Measurements from ENCODE around the gene RABAC1.

RABAC1 gene

GRCh38 chr19:41988947-41989346 is 29.8 kb upstream of the RABAC1 start:
- no peak for DNase-seq

DNA sequence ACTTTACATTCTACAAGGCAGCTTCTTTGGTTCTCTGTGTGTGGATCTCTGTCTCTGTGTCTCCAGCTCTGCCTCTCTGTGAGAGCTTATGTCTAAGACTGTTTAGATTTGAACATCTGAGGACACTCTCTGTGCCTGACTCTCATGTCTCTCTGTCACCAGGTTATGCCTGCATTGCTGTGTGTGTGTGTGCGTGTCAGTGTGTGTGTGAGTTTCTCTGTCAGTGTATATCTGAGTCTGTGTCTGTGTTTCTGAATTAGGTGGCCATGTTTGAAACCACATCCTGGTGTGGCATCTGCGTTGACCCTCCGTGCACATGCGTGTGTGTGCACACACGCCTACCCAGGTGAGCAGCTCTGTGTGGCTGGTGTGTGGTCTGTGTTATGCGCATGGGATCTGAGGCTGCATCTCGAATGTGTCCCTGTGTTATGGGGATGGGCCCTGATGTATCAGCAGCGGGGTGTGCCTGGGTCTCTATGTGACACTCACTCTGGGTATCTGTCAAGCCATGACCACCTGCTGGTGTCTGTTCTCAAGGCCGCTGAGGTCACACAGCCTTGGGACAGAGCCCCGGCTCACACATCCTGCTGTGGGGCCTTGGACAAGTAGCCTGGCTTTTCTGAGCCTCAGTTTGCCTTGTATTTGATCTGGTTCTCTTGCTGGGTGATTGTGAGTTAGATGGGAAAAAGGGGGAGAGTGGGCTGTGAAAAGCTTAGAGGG is 28.2 kb upstream of the RABAC1 start:
- no peak for DNase-seq

DNA sequence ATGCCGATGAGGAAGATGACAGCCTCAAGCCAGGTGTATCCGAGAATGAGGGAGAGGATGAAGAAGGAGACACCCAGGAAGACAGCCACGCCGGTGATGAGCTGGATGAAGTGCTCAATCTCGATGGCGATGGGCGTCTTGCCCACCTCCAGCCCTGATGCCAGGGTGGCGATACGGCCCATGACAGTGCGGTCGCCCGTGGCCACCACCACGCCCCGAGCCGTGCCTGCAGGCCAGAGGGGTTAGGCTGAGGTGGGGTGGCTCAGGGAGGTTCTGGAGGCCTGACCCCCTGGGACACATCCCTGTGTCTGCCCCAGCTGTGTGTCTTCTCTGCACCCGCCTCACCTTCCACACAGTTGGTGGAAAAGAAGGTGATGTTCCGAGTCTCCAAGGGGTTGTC is 25.8 kb upstream of the RABAC1 start:
- no peak for DNase-seq

- no peak for DNase-seq
These were observed 22.6 kb upstream of the RABAC1 start for GRCh38 chr19:41981724-41982123.

GRCh38 chr19:41978470-41978869 is 19.3 kb upstream of the RABAC1 start:
- DNase-seq = no peak

- DNase-seq = no peak
These were observed 18.8 kb upstream of the RABAC1 start for GRCh38 chr19:41977916-41978315.

DNA sequence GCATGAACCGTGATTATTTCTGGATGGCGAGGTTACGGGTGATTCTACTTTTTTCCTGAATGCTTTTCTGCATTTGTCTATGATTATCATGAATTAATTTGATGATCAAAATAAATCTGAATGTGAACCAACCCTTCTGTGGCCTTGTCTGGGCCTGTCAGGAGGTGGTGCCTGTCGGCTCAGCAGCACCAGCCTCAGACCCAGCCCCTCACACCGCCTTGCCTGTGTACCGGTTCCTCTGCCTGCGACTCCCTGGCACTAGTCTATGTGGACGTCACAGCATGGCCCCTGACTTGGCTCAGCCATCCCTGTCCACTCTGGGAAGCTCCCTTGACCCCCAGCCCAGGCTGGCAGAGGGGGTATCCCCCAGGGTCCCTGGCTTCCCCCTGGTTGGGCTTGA is 15.5 kb upstream of the RABAC1 start:
- DNase-seq = no peak

DNA sequence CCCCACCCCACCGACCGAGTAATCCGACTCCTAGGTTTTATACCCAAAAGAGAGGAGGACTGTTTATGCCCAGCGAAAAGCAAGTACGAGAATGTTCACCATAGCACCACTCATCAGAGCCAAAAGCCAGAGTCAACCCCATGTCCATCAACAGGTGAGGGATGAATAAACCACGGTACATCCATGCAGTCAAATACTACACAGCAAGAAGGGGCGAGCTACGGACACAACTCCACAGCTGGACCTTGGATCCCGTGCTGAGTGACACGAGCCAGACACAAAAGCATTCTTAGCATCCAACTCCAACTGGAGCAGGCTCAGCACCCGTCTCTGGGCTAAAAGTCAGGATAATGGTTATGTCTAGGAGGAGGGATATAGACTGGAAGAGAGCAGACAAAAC is 12.2 kb upstream of the RABAC1 start:
- DNase-seq = no peak

GRCh38 chr19:41969772-41970458 is 10.8 kb upstream of the RABAC1 start:
- DNase-seq = no peak

DNA sequence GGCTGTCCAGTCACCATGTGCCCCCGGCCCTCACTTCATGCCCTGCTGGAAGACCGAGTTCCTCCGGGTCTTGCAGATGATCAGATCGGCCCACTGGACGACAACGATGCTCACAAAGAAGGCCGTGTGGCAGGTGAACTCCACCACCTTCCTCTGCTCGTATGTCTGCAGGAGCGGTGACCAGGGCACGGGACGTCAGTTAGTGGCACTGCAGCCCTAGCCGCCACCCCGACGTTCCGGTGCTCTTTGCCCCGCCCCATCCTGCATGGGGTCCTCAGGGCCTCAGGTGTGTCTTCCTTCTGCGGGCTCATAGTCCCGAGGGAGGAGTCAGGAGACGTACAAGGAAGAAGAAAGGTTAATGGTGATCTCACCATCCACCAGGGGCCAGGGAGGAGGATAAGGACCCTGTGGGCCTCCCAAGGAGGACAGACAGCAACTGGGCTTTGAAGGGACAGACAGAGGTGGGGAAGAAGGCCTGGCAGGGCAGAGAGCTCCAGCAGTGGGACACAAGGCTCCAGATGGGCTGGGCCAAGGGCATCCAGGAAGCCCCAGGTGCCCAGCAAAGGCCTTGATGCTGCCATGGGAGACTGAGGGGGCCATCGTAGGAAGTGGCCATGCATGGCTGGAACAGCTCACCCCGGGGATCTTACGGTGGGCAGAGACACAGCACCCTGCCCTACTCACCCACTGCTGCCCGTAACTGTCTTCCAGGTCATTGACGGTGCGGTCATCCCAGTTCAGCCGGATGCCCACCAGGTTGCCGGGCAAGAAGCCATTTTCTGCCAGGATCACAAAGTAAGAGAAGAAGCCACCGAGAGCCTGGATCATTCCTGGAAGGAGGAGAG is 9.9 kb upstream of the RABAC1 start:
- no peak for DNase-seq

DNA sequence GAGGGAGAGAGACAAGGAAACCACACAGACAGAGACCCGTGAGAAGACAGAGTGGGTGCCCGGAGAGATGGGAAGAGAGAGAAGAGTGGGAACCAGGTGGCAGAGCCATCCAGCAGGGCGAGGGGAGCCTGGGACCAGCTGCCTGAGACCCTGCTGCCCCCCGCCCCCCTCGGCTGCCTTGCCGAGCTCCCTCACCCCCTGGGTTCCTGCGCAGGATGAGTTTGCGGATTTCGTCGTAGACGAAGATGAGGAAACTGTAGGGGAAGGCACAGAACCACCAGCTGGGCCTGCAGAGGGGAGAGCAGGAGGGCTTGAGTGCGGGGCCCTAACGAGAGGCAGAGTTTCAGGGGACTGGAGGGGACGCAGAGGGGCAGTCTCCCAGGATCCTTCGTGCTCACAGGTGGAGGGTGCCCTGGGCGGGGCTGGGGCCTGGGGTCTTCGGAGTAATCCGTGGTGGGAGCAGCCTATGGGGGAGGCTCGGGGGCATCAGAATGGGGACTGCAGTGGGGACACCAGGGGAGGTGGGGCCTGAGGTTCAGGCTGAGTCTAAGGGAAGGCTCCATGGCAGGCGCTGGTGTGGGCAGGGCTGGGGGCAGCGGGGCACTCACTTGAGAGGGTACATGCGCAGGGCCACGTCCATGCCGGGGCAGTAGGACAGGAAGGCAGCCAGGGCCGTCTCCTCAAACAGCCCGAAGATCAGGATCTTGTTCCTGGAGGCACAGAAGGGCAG is 8.1 kb upstream of the RABAC1 start:
- no peak for DNase-seq

DNA sequence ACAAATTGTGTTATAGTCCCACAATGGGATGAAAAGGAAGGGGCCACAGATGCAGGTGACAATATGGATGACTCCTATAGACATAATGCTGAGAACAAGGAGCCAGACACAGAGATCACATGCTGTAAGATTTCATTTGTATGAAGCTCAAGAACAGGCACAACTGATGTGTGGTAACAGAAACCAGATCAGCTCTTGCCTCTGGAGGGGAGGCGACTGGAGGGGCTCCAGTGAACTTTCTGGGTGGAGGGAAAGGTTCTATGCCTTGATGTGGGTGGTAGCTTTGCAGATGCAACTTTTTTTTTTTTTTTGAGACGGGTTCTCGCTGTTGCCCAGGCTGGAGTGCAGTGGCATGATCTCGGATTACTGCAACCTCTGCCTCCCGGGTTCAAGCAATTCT is 6.0 kb upstream of the RABAC1 start:
- DNase-seq = no peak

- no peak for DNase-seq
These were observed 1.9 kb upstream of the RABAC1 start for GRCh38 chr19:41960973-41961372.

DNA sequence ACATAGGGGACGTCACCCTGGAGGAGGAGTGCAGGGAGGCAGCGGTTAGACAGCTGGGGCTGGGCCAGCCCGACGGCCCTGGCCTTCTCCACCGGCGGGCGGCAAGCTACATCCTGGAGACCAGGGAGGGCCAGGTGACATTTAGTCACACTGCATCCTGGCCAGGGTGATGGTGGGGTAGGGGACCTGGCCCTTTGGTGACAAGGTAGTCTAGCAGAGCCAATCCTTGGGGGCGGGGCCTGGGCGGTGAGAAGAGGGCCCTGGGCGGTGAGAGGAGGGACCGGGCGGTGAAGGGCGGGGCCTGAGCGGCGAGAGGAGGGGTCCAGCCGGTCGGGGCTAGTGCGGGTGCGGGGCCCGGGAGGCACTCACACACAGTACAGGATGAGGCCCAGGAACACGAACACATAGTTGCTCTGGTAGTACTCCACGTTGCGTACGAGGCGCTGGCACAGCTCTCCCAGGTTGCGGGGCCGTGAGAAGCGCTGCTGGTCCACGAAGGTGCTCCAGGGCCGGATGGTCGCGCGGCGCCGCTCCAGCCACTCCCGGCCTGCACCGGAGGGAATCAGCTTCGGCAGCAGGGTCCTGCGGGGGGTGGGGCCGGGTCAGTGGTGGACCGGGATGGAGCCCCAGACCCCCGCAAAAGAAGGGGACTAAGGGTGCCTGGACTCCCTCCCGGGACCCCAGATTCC is 610 bp downstream of the RABAC1 start:
- peak; percentile 86 for DNase-seq

- DNase-seq = no peak
These were observed 1.2 kb downstream of the RABAC1 start for GRCh38 chr19:41957838-41958366.

DNA sequence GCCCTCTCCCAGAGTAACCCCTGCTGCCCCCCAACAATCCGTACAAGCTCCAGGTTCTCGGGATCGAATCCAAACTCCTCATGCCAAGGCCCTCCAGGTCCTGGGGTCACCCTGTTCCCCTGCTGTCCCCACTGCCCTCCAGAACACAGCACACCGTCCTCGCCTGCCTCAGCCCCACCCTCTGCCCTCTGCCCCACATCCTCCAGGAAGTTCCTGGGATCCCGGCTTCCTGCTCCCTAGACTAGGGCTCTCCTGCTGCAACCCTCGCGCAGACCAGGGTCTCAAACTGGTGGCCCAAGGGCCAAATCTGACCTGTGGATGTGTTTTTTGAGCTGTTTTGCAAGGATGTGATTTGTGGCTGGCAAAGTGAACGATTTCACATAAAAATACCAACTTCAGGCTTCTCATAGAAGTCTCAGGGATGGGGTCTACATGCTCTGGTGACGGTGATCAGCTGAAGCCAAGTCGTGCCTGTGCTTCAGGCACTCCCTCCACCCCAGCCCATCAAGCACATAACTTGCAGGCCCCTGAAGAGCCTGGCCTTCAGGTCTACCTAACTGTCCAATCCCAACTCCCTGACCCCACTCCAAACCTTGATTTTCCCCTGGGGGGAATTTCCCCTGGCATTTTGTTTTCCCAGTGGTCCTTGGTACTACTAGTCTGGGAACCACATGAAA is 1.8 kb downstream of the RABAC1 start:
- no peak for DNase-seq

- DNase-seq = no peak
These were observed 2.5 kb downstream of the RABAC1 start for GRCh38 chr19:41956621-41957020.

GRCh38 chr19:41955521-41955920 is 3.6 kb downstream of the RABAC1 start:
- DNase-seq = no peak

GRCh38 chr19:41951686-41952172 is 7.4 kb downstream of the RABAC1 start:
- peak; percentile 94 for DNase-seq

- no peak for DNase-seq
These were observed 12.0 kb downstream of the RABAC1 start for GRCh38 chr19:41947091-41947490.

DNA sequence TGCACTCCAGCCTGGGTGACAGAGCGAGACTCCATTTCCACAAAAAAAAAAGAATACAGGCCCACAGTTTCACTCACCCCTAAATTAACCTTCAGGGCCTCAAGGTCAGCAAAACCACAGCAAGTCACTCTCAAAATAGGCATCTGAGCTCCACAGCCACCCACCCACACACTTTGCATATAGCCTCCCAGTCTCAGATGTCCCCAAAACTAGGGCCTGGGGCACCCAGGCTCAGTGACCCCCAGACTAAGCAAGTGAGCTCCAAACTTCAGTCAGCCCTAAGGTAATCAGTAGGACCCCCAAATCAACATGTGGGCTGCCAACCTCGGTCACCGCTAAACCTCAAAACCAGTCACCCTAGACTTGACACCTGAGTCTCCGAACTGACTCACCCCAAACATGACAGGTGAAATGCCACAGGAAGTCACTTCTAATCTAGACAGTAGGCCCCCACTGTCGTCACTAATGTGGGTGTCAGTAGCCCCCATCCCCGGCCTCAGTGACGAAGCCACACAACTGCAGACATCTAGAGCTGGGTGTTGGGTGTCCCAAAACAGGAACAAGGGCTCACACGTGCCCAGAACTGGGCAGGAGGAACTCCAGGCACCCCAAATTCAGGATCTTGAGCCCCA is 13.9 kb downstream of the RABAC1 start:
- peak; percentile 71 for DNase-seq
